HepG2 (cell line): ENCODE results near the gene CYSRT1. TPM values are rescaled to one million over a fixed set of nuclear protein-coding genes. Genes with fewer than 3 reads are reported as not detected.
A peak's percentile ranks its signal among the peaks of the same experiment; 100 is the strongest.

Experiments used
- ARID2 ChIP-seq: sonication (generic); formaldehyde crosslinking; IDR thresholded peaks from 2 replicates; pipeline ENCODE4 v1.8.1; 2022; ENCODE audit warnings: mild to moderate bottlenecking, missing genetic modification reagents, borderline replicate concordance
- DNMT3B ChIP-seq: conservative IDR thresholded peaks from 2 replicates; pipeline ENCODE4 v1.6.1; 2016; ENCODE audit warnings: missing biosample characterization, control low read depth
- ETV5 ChIP-seq: IDR thresholded peaks from 2 replicates; pipeline ENCODE4 v1.6.1; 2018; ENCODE audit warnings: missing biosample characterization, missing genetic modification reagents, inconsistent platforms, borderline replicate concordance
- FOXK2 ChIP-seq: fragments of 450-650 bp; IDR thresholded peaks from 2 replicates; pipeline ENCODE4 v1.6.1; 2016
- HDAC1 ChIP-seq: sonication (generic); formaldehyde crosslinking; IDR thresholded peaks from 2 replicates; pipeline ENCODE4 v1.5.1; 2020; ENCODE audit warnings: mild to moderate bottlenecking, missing genetic modification reagents
- HMG20B ChIP-seq: conservative IDR thresholded peaks from 2 replicates; pipeline ENCODE4 v1.6.1; 2016; ENCODE audit warnings: missing genetic modification reagents, missing compliant biosample characterization
- NCOA2 ChIP-seq: sonication (generic); formaldehyde crosslinking; IDR thresholded peaks from 2 replicates; pipeline ENCODE4 v1.8.0; 2022; ENCODE audit warnings: inconsistent platforms
- PAXIP1 ChIP-seq: sonication (generic); formaldehyde crosslinking; conservative IDR thresholded peaks from 2 replicates; pipeline ENCODE4 v1.4.0; 2020; ENCODE audit warnings: mild to moderate bottlenecking, missing genetic modification reagents, moderate library complexity
- PHF21A ChIP-seq: sonication (generic); formaldehyde crosslinking; IDR thresholded peaks from 2 replicates; pipeline ENCODE4 v1.5.0; 2020; ENCODE audit warnings: mild to moderate bottlenecking, missing genetic modification reagents
- POLR2AphosphoS5 ChIP-seq: IDR thresholded peaks from 2 replicates; pipeline ENCODE4 v1.6.1; 2012; ENCODE audit warnings: low read depth, low read length
- TEAD3 ChIP-seq: optimal IDR thresholded peaks from 2 replicates; pipeline ENCODE3; 2016; ENCODE audit warnings: borderline replicate concordance
- ZBTB26 ChIP-seq: IDR thresholded peaks from 2 replicates; pipeline ENCODE4 v1.6.1; 2016; ENCODE audit warnings: missing compliant biosample characterization, missing genetic modification reagents, borderline replicate concordance
- ZFP62 ChIP-seq: sonication (generic); formaldehyde crosslinking; IDR thresholded peaks from 2 replicates; pipeline ENCODE4 v1.4.0; 2020; ENCODE audit warnings: missing genetic modification reagents
- ZFX ChIP-seq: sonication (generic); formaldehyde crosslinking; IDR thresholded peaks from 2 replicates; pipeline ENCODE4 v1.4.0; 2020; ENCODE audit warnings: mild to moderate bottlenecking, low read depth, missing genetic modification reagents, moderate library complexity
- ZNF234 ChIP-seq: sonication (generic); formaldehyde crosslinking; conservative IDR thresholded peaks from 2 replicates; pipeline ENCODE4 v1.5.1; 2020; ENCODE audit warnings: mild to moderate bottlenecking, missing genetic modification reagents
- ZSCAN20 ChIP-seq: sonication (generic); formaldehyde crosslinking; IDR thresholded peaks from 2 replicates; pipeline ENCODE4 v1.4.0; 2020; ENCODE audit warnings: missing genetic modification reagents, mild to moderate bottlenecking, borderline replicate concordance
- polyA plus RNA-seq, 8 experiments: library from polyadenylated mRNA; depleted of rRNA in 3 of 8; stranded (reverse) in 7 of 8; unstranded in 1 of 8; fragments of >200 nt; fragmentation: Illumina TruSeq in 4 of 8; extraction: Trizol in 4 of 8; gene quantifications; 2 replicates each; pipeline versions ENCODE4 v1.2.1 to v1.2.3, GENCODE V29; 2011 to 2016; ENCODE audit warnings: low read depth in 4 of 8, missing spikeins in 1 of 8, mixed read lengths in 1 of 8; ENCODE audit not compliant: insufficient read depth in 1 of 8
- total RNA-seq, 5 experiments: library from RNA; depleted of rRNA; stranded (reverse); fragments of >200 nt; fragmentation: Illumina TruSeq; extraction: Trizol; gene quantifications; 2 replicates each; pipeline ENCODE4 v1.2.3, GENCODE V29; 2016; ENCODE audit warnings: low read depth in 1 of 5
- TF ChIP-seq, protein P1 (sequence below): sonication (generic); formaldehyde crosslinking; IDR thresholded peaks from 2 replicates; pipeline ENCODE4 v1.4.0; 2020; ENCODE audit warnings: mild to moderate bottlenecking, missing genetic modification reagents, borderline replicate concordance
- TF ChIP-seq, protein P2 (sequence below): sonication (generic); formaldehyde crosslinking; IDR thresholded peaks from 2 replicates; pipeline ENCODE4 v1.4.0; 2020; ENCODE audit warnings: missing genetic modification reagents, borderline replicate concordance

CYSRT1 gene
- total and polyA plus RNA-seq, 2 of the 13 experiments (the other 11 are each of a cell fraction or from before 2014, with no cell fraction given): 1.5 to 2.1 TPM

GRCh38 chr9:137200311-137201204 lies 24.4 kb upstream of the CYSRT1 start, which contains the start of gene TPRN (continued):
- TF ChIP-seq ZBTB26 (peak; percentile 62; the same call in 1 of the 2 replicates), TEAD3 (CRISPR knock-in tag) (peak; percentile 43), HMG20B (CRISPR knock-in tag) (0 out of 2 replicates have a peak, but pooled peaks have one; percentile 58), ZFP62 (no peak), PHF21A (peak; percentile 89), HDAC1 (CRISPR knock-in tag) (peak; percentile 98), ETV5 (peak; percentile 91), PAXIP1 (CRISPR knock-in tag) (peak; percentile 91), NCOA2 (CRISPR knock-in tag) (peak; percentile 52), FOXK2 (no peak), ZSCAN20 (CRISPR knock-in tag) (0 out of 2 replicates have a peak, but pooled peaks have one; percentile 0), ARID2 (CRISPR knock-in tag) (0 out of 2 replicates have a peak, but pooled peaks have one; percentile 57), ZNF234 (CRISPR knock-in tag) (no peak), DNMT3B (CRISPR knock-in tag) (0 out of 2 replicates have a peak, but pooled peaks have one; percentile 40), POLR2AphosphoS5 (peak; percentile 61), ZFX (CRISPR knock-in tag) (peak; percentile 74)
- TF ChIP-seq, protein P1, sequence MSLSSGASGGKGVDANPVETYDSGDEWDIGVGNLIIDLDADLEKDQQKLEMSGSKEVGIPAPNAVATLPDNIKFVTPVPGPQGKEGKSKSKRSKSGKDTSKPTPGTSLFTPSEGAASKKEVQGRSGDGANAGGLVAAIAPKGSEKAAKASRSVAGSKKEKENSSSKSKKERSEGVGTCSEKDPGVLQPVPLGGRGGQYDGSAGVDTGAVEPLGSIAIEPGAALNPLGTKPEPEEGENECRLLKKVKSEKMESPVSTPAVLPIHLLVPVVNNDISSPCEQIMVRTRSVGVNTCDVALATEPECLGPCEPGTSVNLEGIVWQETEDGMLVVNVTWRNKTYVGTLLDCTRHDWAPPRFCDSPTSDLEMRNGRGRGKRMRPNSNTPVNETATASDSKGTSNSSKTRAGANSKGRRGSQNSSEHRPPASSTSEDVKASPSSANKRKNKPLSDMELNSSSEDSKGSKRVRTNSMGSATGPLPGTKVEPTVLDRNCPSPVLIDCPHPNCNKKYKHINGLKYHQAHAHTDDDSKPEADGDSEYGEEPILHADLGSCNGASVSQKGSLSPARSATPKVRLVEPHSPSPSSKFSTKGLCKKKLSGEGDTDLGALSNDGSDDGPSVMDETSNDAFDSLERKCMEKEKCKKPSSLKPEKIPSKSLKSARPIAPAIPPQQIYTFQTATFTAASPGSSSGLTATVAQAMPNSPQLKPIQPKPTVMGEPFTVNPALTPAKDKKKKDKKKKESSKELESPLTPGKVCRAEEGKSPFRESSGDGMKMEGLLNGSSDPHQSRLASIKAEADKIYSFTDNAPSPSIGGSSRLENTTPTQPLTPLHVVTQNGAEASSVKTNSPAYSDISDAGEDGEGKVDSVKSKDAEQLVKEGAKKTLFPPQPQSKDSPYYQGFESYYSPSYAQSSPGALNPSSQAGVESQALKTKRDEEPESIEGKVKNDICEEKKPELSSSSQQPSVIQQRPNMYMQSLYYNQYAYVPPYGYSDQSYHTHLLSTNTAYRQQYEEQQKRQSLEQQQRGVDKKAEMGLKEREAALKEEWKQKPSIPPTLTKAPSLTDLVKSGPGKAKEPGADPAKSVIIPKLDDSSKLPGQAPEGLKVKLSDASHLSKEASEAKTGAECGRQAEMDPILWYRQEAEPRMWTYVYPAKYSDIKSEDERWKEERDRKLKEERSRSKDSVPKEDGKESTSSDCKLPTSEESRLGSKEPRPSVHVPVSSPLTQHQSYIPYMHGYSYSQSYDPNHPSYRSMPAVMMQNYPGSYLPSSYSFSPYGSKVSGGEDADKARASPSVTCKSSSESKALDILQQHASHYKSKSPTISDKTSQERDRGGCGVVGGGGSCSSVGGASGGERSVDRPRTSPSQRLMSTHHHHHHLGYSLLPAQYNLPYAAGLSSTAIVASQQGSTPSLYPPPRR (CRISPR knock-in tag): peak; percentile 42; the same call in 1 of the 2 replicates
- TF ChIP-seq, protein P2, sequence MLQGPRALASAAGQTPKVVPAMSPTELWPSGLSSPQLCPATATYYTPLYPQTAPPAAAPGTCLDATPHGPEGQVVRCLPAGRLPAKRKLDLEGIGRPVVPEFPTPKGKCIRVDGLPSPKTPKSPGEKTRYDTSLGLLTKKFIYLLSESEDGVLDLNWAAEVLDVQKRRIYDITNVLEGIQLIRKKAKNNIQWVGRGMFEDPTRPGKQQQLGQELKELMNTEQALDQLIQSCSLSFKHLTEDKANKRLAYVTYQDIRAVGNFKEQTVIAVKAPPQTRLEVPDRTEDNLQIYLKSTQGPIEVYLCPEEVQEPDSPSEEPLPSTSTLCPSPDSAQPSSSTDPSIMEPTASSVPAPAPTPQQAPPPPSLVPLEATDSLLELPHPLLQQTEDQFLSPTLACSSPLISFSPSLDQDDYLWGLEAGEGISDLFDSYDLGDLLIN (CRISPR knock-in tag): 0 out of 2 replicates have a peak, but pooled peaks have one; percentile 38
